Mucosa of rectum (tissue), 2 donors: ENCODE results near the gene HTRA1.

Experiments used
- H3K27ac ChIP-seq, 2 donors: one replicate each; pipeline ENCODE4 v1.7.0; 2013; ENCODE audit warnings: inconsistent platforms in 2 of 2, low read depth in 2 of 2, low read length in 2 of 2
- H3K27me3 ChIP-seq, 2 donors: one replicate each; pipeline ENCODE4 v1.7.0; 2013; ENCODE audit warnings: low read length in 2 of 2; ENCODE audit not compliant: control insufficient read depth in 2 of 2, insufficient read depth in 2 of 2
- H3K36me3 ChIP-seq, 2 donors: one replicate each; pipeline ENCODE4 v1.7.0; 2013; ENCODE audit warnings: low read length in 2 of 2; ENCODE audit not compliant: control insufficient read depth in 2 of 2, insufficient read depth in 2 of 2
- H3K4me1 ChIP-seq, 2 donors: one replicate each; pipeline ENCODE4 v1.7.0; 2013; ENCODE audit warnings: low read length in 2 of 2, mild to moderate bottlenecking in 1 of 2; ENCODE audit not compliant: control insufficient read depth in 2 of 2, insufficient read depth in 2 of 2
- H3K4me3 ChIP-seq, 2 donors: one replicate each; pipeline ENCODE4 v1.7.0; 2013; ENCODE audit warnings: low read length in 2 of 2
- H3K9ac ChIP-seq, 2 donors: one replicate each; pipeline ENCODE4 v1.7.0; 2013; ENCODE audit warnings: low read length in 2 of 2, low read depth in 1 of 2, mild to moderate bottlenecking in 1 of 2
- H3K9me3 ChIP-seq, 2 donors: one replicate each; pipeline ENCODE4 v1.7.0; 2013; ENCODE audit warnings: low read length in 2 of 2; ENCODE audit not compliant: control insufficient read depth in 2 of 2
- donor health status: healthy.
- donor health status: Normal muscosa, but diverticular disease.

HTRA1 gene

GRCh38 chr10:122426829-122427228 lies 34.5 kb upstream of the HTRA1 start:
- H3K27me3 ChIP-seq: no peaks in the 10 kb centered on the region
- no peak overlapping the region for H3K4me3 ChIP-seq
- no peak overlapping the region for H3K27ac ChIP-seq
- H3K9ac ChIP-seq: no peak overlapping the region
- no peaks in the 10 kb centered on the region for H3K9me3 ChIP-seq
- H3K4me1 ChIP-seq: no peaks in the 10 kb centered on the region
- H3K36me3 ChIP-seq: peaks cover 13 to 14% of the 10 kb centered on the region in 2 donors

DNA sequence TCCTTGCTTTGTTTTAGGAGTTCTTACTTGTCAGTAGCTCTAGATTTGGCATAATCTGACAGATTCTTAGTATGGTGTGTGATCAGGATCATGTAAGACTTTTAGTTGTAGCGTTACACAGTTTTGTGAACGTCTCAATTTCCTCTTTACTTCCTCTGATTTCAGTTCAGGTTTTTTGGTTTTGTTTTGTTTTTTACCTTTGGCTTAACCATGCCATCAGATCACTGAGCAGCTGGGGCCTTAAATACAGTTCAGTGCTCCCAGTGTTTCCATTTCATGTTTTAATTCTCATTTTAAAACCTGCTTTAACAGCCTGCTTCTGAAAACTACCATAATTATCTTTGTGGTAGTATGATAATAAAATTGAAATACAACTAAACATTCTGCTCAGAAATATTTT lies 34.1 kb upstream of the HTRA1 start:
- no peaks in the 10 kb centered on the region for H3K4me1 ChIP-seq
- no peak overlapping the region for H3K27ac ChIP-seq
- no peaks in the 10 kb centered on the region for H3K9me3 ChIP-seq
- H3K27me3 ChIP-seq: no peaks in the 10 kb centered on the region
- no peak overlapping the region for H3K9ac ChIP-seq
- H3K4me3 ChIP-seq: no peak overlapping the region
- peaks cover 13 to 14% of the 10 kb centered on the region in 2 donors for H3K36me3 ChIP-seq

GRCh38 chr10:122435212-122435827 lies 26.0 kb upstream of the HTRA1 start:
- Histone ChIP-seq H3K9me3 (no peaks in the 10 kb centered on the region), H3K4me1 (no peaks in the 10 kb centered on the region), H3K4me3 (no peak overlapping the region), H3K27ac (no peak overlapping the region), H3K27me3 (no peaks in the 10 kb centered on the region), H3K36me3 (peaks cover 2 to 3% of the 10 kb centered on the region in 2 donors), H3K9ac (no peak overlapping the region)

- no peaks in the 10 kb centered on the region for H3K9me3 ChIP-seq
- no peaks in the 10 kb centered on the region for H3K27me3 ChIP-seq
- no peaks in the 10 kb centered on the region for H3K36me3 ChIP-seq
- no peak overlapping the region for H3K9ac ChIP-seq
- no peak overlapping the region for H3K4me3 ChIP-seq
- H3K4me1 ChIP-seq: no peaks in the 10 kb centered on the region
- no peak overlapping the region for H3K27ac ChIP-seq
Observed at GRCh38 chr10:122441961-122442360, 19.4 kb upstream of the HTRA1 start.

GRCh38 chr10:122445469-122445868 lies 15.9 kb upstream of the HTRA1 start:
- no peak overlapping the region for H3K4me3 ChIP-seq
- no peaks in the 10 kb centered on the region for H3K27me3 ChIP-seq
- H3K9ac ChIP-seq: no peak overlapping the region
- H3K36me3 ChIP-seq: no peaks in the 10 kb centered on the region
- no peak overlapping the region for H3K27ac ChIP-seq
- H3K9me3 ChIP-seq: no peaks in the 10 kb centered on the region
- H3K4me1 ChIP-seq: no peaks in the 10 kb centered on the region

DNA sequence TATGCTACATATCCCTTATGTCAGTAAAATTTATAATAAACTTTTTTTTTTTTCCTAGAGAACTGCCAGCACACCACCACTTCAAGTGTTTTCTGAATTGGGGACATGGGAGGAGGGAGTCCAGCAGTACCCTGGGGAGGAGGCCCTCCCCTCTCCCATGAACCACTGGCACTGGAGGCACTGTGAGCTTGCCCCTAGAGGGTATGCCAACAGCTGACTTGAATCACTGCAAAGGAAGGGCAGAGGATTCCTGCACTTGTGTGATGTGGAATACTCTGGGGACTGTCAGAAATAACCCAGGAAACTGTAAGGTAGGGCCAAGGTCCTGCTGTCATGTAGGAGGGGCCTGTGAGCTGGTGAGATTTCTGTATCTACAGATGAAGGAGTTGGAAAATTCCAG lies 15.4 kb upstream of the HTRA1 start:
- Histone ChIP-seq H3K36me3 (no peaks in the 10 kb centered on the region), H3K9ac (no peak overlapping the region), H3K9me3 (no peaks in the 10 kb centered on the region), H3K27me3 (no peaks in the 10 kb centered on the region), H3K4me1 (no peaks in the 10 kb centered on the region), H3K27ac (no peak overlapping the region), H3K4me3 (no peak overlapping the region)

DNA sequence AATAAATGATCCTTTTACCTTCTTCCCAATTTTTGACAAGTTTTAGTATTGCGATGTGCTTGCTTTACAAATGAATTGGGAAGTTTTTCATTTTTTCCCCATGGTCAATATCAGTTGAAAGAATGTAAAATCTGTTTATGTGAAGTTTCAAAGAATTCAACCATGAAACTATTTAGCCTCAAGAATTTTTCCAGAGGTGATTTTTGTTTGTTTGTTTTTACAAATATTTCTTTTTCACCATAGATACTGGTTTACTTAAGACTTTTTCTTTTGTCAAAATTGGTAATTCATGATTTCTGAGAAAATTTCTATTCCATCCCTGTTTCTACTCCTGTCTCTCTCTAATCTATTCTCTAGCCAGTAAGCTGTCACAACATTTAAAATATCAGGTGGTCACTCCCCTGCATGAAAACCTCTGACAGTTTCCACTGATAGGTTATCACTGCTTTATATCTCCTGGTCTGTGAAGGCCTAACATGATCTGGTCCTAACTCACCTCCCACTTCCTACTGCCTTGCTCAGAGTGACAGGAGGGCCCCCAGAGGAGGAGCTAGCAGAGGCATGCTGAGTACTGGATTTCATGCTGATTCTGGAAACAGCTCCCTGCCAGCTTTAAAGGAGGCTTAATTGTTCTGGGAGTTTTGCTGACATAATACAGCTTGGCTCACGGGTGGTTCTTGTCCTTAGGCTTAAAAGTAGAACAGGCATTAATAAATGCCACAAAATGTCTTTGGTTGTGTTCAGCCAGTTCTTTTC lies 14.5 kb upstream of the HTRA1 start:
- H3K36me3 ChIP-seq: no peaks in the 10 kb centered on the region
- H3K4me3 ChIP-seq: no peak overlapping the region
- H3K9me3 ChIP-seq: no peaks in the 10 kb centered on the region
- no peaks in the 10 kb centered on the region for H3K4me1 ChIP-seq
- H3K27me3 ChIP-seq: no peaks in the 10 kb centered on the region
- H3K9ac ChIP-seq: no peak overlapping the region
- H3K27ac ChIP-seq: no peak overlapping the region

DNA sequence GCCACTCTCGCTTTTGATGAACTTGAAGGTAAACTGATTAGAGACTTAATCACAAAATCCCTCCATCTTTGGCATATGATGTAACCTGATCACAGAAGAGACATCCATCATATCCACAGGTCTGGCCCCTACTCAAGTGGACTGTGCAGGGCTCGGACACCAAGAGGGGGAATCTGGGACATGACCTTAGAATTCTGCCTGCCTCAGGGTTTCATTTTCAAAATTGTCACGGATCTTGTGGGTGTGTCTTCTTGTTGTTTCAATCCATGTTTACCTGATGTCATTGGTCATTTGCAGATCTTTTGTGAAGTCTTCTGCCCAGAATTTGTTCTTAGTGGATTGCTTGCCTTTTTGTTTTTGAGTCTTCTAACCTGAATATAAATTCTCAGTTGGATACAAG lies 12.8 kb upstream of the HTRA1 start:
- no peaks in the 10 kb centered on the region for H3K36me3 ChIP-seq
- H3K4me1 ChIP-seq: no peaks in the 10 kb centered on the region
- no peaks in the 10 kb centered on the region for H3K27me3 ChIP-seq
- H3K9me3 ChIP-seq: no peaks in the 10 kb centered on the region
- no peak overlapping the region for H3K4me3 ChIP-seq
- no peak overlapping the region for H3K9ac ChIP-seq
- no peak overlapping the region for H3K27ac ChIP-seq

DNA sequence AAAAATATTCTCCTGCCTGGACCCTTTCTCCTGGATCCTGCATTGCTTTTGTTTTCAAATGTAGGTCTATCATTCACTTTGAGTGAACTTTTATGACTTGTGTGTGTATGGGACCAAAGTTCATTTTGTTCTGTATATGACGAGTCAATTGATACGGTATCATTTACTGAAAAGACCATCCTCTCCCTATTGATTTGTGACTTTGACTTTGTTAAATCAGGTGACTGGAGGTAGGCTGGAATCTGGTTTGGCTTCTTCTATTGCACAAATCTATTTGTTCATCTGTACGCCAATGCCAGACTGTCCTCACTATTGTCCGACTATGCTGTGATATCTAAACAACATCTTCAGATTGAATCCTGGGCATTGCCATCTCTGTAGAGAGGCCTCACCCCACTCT lies 12.2 kb upstream of the HTRA1 start:
- Histone ChIP-seq H3K4me1 (no peaks in the 10 kb centered on the region), H3K4me3 (no peak overlapping the region), H3K27ac (no peak overlapping the region), H3K36me3 (no peaks in the 10 kb centered on the region), H3K27me3 (no peaks in the 10 kb centered on the region), H3K9ac (no peak overlapping the region), H3K9me3 (no peaks in the 10 kb centered on the region)

GRCh38 chr10:122450353-122450990 lies 10.9 kb upstream of the HTRA1 start:
- H3K4me3 ChIP-seq: no peak overlapping the region
- H3K4me1 ChIP-seq: no peaks in the 10 kb centered on the region
- no peaks in the 10 kb centered on the region for H3K36me3 ChIP-seq
- H3K9me3 ChIP-seq: no peaks in the 10 kb centered on the region
- no peaks in the 10 kb centered on the region for H3K27me3 ChIP-seq
- no peak overlapping the region for H3K27ac ChIP-seq
- no peak overlapping the region for H3K9ac ChIP-seq
